Measurements from ENCODE around the gene PIWIL4.

GRCh38 chr11:94636388-94636949 is 69.3 kb downstream of the PIWIL4 start:
- TF ChIP-seq, protein P1, sequence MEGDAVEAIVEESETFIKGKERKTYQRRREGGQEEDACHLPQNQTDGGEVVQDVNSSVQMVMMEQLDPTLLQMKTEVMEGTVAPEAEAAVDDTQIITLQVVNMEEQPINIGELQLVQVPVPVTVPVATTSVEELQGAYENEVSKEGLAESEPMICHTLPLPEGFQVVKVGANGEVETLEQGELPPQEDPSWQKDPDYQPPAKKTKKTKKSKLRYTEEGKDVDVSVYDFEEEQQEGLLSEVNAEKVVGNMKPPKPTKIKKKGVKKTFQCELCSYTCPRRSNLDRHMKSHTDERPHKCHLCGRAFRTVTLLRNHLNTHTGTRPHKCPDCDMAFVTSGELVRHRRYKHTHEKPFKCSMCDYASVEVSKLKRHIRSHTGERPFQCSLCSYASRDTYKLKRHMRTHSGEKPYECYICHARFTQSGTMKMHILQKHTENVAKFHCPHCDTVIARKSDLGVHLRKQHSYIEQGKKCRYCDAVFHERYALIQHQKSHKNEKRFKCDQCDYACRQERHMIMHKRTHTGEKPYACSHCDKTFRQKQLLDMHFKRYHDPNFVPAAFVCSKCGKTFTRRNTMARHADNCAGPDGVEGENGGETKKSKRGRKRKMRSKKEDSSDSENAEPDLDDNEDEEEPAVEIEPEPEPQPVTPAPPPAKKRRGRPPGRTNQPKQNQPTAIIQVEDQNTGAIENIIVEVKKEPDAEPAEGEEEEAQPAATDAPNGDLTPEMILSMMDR (IDR thresholded peaks at IDR 0.05 in 8 of 11, conservative IDR thresholded peaks at IDR 0.05 in 3 of 11), result no peak
- no peak for TF ChIP-seq POLR2A (IDR thresholded peaks at IDR 0.05)

Measured in spleen (tissue), 7 donors.